SK-N-SH (cell line): ENCODE measurements around the gene MIF. TPM values are rescaled to one million over a fixed set of nuclear protein-coding genes. Genes with fewer than 3 reads are reported as not detected.

Source experiments
- CTCF ChIA-PET: fragments of 300-600, 350-600 bp; formaldehyde crosslinking; extraction: SDS; loops from one replicate; lab custom pipeline; 2021; lab: Yijun Ruan, JAX
- POLR2A ChIA-PET: fragments of 350-600 bp; sonication (Branson Sonifier 250); formaldehyde crosslinking; extraction: SDS; loops from one replicate; lab custom pipeline; 2020; ENCODE audit warnings: antibody characterized with exemption, inconsistent platforms; lab: Yijun Ruan, JAX
- DNase-seq: peaks from one replicate; pipeline ENCODE4 v3.0.0; 2012
- H2AFZ ChIP-seq: fragments of 200-600 bp; sonication (generic); 2 replicates; pipeline ENCODE4 v1.8.1; 2016; ENCODE audit warnings: antibody characterized with exemption, mild to moderate bottlenecking, low read depth
- H3F3A ChIP-seq: fragments of 200-600 bp; sonication (generic); replicated peaks from 2 replicates; pipeline ENCODE3; 2016; ENCODE audit warnings: antibody characterized with exemption, mild to moderate bottlenecking; ENCODE audit not compliant: insufficient read depth
- H3K27ac ChIP-seq, 2 experiments: fragments of 200-500 bp in 1 of 2; fragments of 200-600 bp in 1 of 2; sonication (Bioruptor generic) in 1 of 2; sonication (generic), shearing (Covaris generic) in 1 of 2; 2 replicates each; pipeline versions ENCODE4 v1.5.1 to v1.6.1; 2014 to 2016; ENCODE audit warnings: low read depth in 2 of 2, inconsistent platforms in 1 of 2, low read length in 1 of 2, mild to moderate bottlenecking in 1 of 2, mixed read lengths in 1 of 2
- H3K27me3 ChIP-seq: fragments of 200-600 bp; sonication (generic), shearing (Covaris generic); 2 replicates; pipeline ENCODE4 v1.6.1; 2016; ENCODE audit warnings: mixed run types; ENCODE audit not compliant: insufficient read depth
- H3K36me3 ChIP-seq, 2 experiments: fragments of 200-500 bp in 1 of 2; fragments of 200-600 bp in 1 of 2; sonication (Bioruptor generic) in 1 of 2; sonication (generic) in 1 of 2; replicated peaks in 1 of 2; 2 replicates each; pipeline versions ENCODE3 to v1.5.1; 2014 to 2016; ENCODE audit warnings: low read length in 1 of 2, mild to moderate bottlenecking in 1 of 2; ENCODE audit not compliant: insufficient read depth in 2 of 2, control insufficient read depth in 1 of 2
- H3K4me1 ChIP-seq, 2 experiments: fragments of 200-500 bp in 1 of 2; fragments of 200-600 bp in 1 of 2; sonication (Bioruptor generic) in 1 of 2; sonication (generic), shearing (Covaris generic) in 1 of 2; 2 replicates each; pipeline versions ENCODE4 v1.5.1 to v1.6.1; 2014 to 2016; ENCODE audit warnings: low read depth in 1 of 2, low read length in 1 of 2, mixed run types in 1 of 2; ENCODE audit not compliant: insufficient read depth in 2 of 2, control insufficient read depth in 1 of 2
- H3K4me2 ChIP-seq: fragments of 200-600 bp; sonication (generic), shearing (Covaris generic); 2 replicates; pipeline ENCODE4 v1.6.1; 2017; ENCODE audit warnings: mixed run types
- H3K4me3 ChIP-seq, 2 experiments: fragments of 200-500 bp in 1 of 2; fragments of 200-600 bp in 1 of 2; sonication (Bioruptor generic) in 1 of 2; sonication (generic), shearing (Covaris generic) in 1 of 2; 2 replicates each; pipeline versions ENCODE4 v1.5.1 to v1.8.1; 2014 to 2016; ENCODE audit warnings: low read depth in 2 of 2, inconsistent platforms in 1 of 2, low read length in 1 of 2, mild to moderate bottlenecking in 1 of 2, mixed read lengths in 1 of 2, moderate library complexity in 1 of 2
- H3K79me2 ChIP-seq: fragments of 200-600 bp; sonication (generic); 2 replicates; pipeline ENCODE4 v1.8.1; 2017; ENCODE audit warnings: mild to moderate bottlenecking; ENCODE audit not compliant: insufficient read depth
- H3K9ac ChIP-seq: fragments of 200-600 bp; sonication (generic); 2 replicates; pipeline ENCODE4 v1.6.1; 2017; ENCODE audit warnings: mixed run types
- H3K9me2 ChIP-seq: fragments of 200-600 bp; sonication (generic); 2 replicates; pipeline ENCODE4 v1.6.1; 2017; ENCODE audit warnings: mixed run types
- H3K9me3 ChIP-seq: fragments of 200-600 bp; sonication (generic); 2 replicates; pipeline ENCODE4 v1.6.1; 2017; ENCODE audit warnings: mixed run types, mild to moderate bottlenecking, moderate library complexity
- H4K20me1 ChIP-seq: fragments of 200-600 bp; sonication (generic); 2 replicates; pipeline ENCODE4 v1.6.1; 2017; ENCODE audit warnings: mild to moderate bottlenecking, mixed run types; ENCODE audit not compliant: insufficient read depth
- CHD2 ChIP-seq: fragments of 150-350 bp; IDR thresholded peaks from 2 replicates; pipeline ENCODE4 v1.6.1; 2018; ENCODE audit warnings: low read length; ENCODE audit not compliant: partially characterized antibody
- EP300 ChIP-seq, 2 experiments: IDR thresholded peaks; 2 replicates each; pipeline versions ENCODE4 v1.4.0 to v1.6.1; 2012; ENCODE audit warnings: borderline replicate concordance in 1 of 2, low read depth in 1 of 2, low read length in 1 of 2
- EZH2phosphoT487 ChIP-seq: fragments of 200-600 bp; sonication (generic); IDR thresholded peaks from 2 replicates; pipeline ENCODE4 v1.6.1; 2017; ENCODE audit warnings: low read depth, mixed run types, mild to moderate bottlenecking, antibody characterized with exemption, moderate library complexity, borderline replicate concordance
- FOXM1 ChIP-seq: IDR thresholded peaks from 2 replicates; pipeline ENCODE4 v1.4.0; 2012; ENCODE audit warnings: low read depth, mild to moderate bottlenecking
- GATA2 ChIP-seq: sonication (generic); formaldehyde crosslinking; IDR thresholded peaks from 2 replicates; pipeline ENCODE4 v1.5.0; 2020; ENCODE audit warnings: mild to moderate bottlenecking, missing genetic modification reagents
- NFIC ChIP-seq: IDR thresholded peaks from 2 replicates; pipeline ENCODE4 v1.4.0; 2012; ENCODE audit warnings: borderline replicate concordance
- NRF1 ChIP-seq: IDR thresholded peaks from 2 replicates; pipeline ENCODE4 v1.6.1; 2012; ENCODE audit warnings: low read depth, mild to moderate bottlenecking, low read length
- PBX3 ChIP-seq: IDR thresholded peaks from 2 replicates; pipeline ENCODE4; 2012
- RCOR1 ChIP-seq: fragments of 150-350 bp; IDR thresholded peaks from 2 replicates; pipeline ENCODE4 v1.6.1; 2017; ENCODE audit warnings: antibody characterized with exemption, low read length
- RXRA ChIP-seq: IDR thresholded peaks from 2 replicates; pipeline ENCODE4 v1.4.0; 2012; ENCODE audit warnings: low read depth, mild to moderate bottlenecking, borderline replicate concordance
- SMC3 ChIP-seq: IDR thresholded peaks from 2 replicates; pipeline ENCODE4 v1.6.1; 2012; ENCODE audit warnings: low read depth, low read length, improper control_type of control experiment
- TEAD4 ChIP-seq: IDR thresholded peaks from 2 replicates; pipeline ENCODE4 v1.4.0; 2012; ENCODE audit warnings: mild to moderate bottlenecking, borderline replicate concordance; ENCODE audit not compliant: insufficient read depth
- ZBTB33 ChIP-seq: IDR thresholded peaks from 2 replicates; pipeline ENCODE4 v1.4.0; 2012; ENCODE audit warnings: low read depth, borderline replicate concordance
- WGBS: methylation state at CpG from one replicate; pipeline ENCODE4 v1.1.6; 2017; ENCODE audit warnings: low lambda C conversion rate; 5-methylcytosine and 5-hydroxymethylcytosine counted together
- polyA plus RNA-seq, 3 experiments: library from polyadenylated mRNA; depleted of rRNA; stranded (reverse); fragments of >200 nt; gene quantifications; 2 replicates each; pipeline ENCODE4 v1.2.3, GENCODE V29; 2012
- TF ChIP-seq, protein P1 (sequence below): fragments of 150-350 bp; IDR thresholded peaks from 2 replicates; pipeline ENCODE4 v1.6.1; 2016; ENCODE audit warnings: mild to moderate bottlenecking, low read depth, low read length

MIF gene
- polyA plus RNA-seq, 1 of the 3 experiments (the other 2 are of a cell fraction), result 565 TPM

DNA sequence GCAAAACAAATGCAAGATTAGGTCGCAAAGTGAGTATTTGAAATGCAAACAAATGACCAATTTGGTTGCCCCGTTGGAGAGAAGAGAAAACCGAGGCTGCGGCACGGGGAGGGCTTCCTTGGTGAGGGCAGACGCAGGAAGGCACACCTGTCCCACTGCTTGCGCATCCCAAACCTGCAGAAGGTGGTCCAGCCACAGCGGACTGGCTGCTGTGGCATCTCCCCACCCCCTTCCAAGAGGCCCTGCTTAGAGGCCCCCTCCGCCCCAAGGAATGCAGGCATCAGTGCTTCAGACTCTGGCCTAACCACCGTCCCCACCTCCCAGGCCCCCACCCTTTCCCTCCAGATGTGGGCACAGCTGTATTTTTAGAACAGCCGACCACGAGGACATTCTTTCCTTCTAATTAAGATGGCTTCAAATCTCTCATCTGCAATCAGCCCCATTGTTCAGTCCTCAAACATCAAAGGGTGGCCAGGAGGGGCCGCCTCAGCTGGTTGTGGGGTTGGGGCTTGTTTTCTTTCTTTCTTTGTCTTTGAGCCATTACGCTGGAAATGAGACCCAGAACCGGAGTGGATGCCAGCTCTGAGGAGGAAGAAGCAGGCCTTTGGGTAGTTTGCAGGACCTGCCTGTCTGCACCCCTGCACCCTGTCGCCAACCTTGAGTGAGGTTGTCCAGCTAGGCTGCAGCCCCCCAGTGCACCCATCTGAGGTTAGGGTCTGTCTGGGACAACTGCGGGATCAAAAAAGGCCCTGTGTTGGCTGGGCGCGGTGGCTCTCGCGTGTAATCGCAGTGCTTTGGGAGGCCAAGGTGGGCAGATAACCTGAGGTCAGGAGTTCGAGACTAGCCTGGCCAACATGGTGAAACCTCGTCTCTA lies 46.0 kb upstream of the MIF start:
- CTCF ChIA-PET, result interaction anchor here (0.9 to 10.1 kb wide), 12 partner anchors 12 to 889 kb away, joined by 3 to 277 read pairs (median 8); partner anchors contain the start of genes C22orf15, CHCHD10, MMP11 and SMARCB1
- Histone ChIP-seq H3K9ac (no peak overlapping the region), H3F3A (no peaks in the 10 kb centered on the region), H3K4me2 (no peak overlapping the region), H3K36me3 (no peaks in the 10 kb centered on the region), H3K9me3 (no peaks in the 10 kb centered on the region), H3K27me3 (no peaks in the 10 kb centered on the region), H3K79me2 (no peaks in the 10 kb centered on the region)
- DNase-seq, result no peak
- POLR2A ChIA-PET, result no interaction called here
- TF ChIP-seq, protein P1, sequence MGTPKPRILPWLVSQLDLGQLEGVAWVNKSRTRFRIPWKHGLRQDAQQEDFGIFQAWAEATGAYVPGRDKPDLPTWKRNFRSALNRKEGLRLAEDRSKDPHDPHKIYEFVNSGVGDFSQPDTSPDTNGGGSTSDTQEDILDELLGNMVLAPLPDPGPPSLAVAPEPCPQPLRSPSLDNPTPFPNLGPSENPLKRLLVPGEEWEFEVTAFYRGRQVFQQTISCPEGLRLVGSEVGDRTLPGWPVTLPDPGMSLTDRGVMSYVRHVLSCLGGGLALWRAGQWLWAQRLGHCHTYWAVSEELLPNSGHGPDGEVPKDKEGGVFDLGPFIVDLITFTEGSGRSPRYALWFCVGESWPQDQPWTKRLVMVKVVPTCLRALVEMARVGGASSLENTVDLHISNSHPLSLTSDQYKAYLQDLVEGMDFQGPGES, result no peak
- TF ChIP-seq TEAD4, result no peak
- no peak for TF ChIP-seq SMC3
- no peak for TF ChIP-seq RXRA
- no peak for TF ChIP-seq RCOR1
- no peak for TF ChIP-seq EP300 (IDR thresholded peaks at IDR 0.05; ENCODE audit: borderline replicate concordance in 1 of 2, low read depth in 1 of 2, low read length in 1 of 2)
- TF ChIP-seq NRF1, result no peak
- no peak for TF ChIP-seq ZBTB33
- no peak for TF ChIP-seq GATA2 (CRISPR knock-in tag)
- no peak for TF ChIP-seq NFIC
- no peak for TF ChIP-seq CHD2
- no peak for TF ChIP-seq EZH2phosphoT487
- no peak for TF ChIP-seq PBX3
- TF ChIP-seq FOXM1, result no peak
- TF ChIP-seq, all 33 proteins: peak for 0
- no peaks in the 10 kb centered on the region for H3K9me2 ChIP-seq
- no peak overlapping the region for H3K27ac ChIP-seq
- H3K4me3 ChIP-seq, result no peak overlapping the region
- H3K4me1 ChIP-seq, result peaks cover 4 to 36% of the 10 kb centered on the region in 2 experiments
- 86% methylated on average over 20 of the region's 24 CpGs for WGBS
- H2AFZ ChIP-seq, result no peak overlapping the region
- H4K20me1 ChIP-seq, result no peaks in the 10 kb centered on the region
